GM18873 (cell line): ENCODE results near the gene TINCR.

Experiments
- ATAC-seq: cut with Tn5 transposase; IDR thresholded peaks from one replicate; pipeline ENCODE4 v1.9.1; 2021; ENCODE audit warnings: mild to moderate bottlenecking, moderate library complexity, moderate number of reproducible peaks; ENCODE audit not compliant: unreplicated experiment, low FRiP score

The TINCR gene

GRCh38 chr19:5590151-5590864 lies 22.6 kb upstream of the TINCR start:
- no peak for ATAC-seq

- ATAC-seq: no peak
Measured at GRCh38 chr19:5588906-5589676, 21.3 kb upstream of the TINCR start.

- no peak for ATAC-seq
Measured at GRCh38 chr19:5588441-5588840, 20.7 kb upstream of the TINCR start.

- ATAC-seq: no peak
Measured at GRCh38 chr19:5587661-5588060, 19.9 kb upstream of the TINCR start.

- ATAC-seq: no peak
Measured at GRCh38 chr19:5587071-5587455, 19.3 kb upstream of the TINCR start.

GRCh38 chr19:5586300-5587070 lies 18.7 kb upstream of the TINCR start:
- no peak for ATAC-seq

- ATAC-seq: no peak
Measured at GRCh38 chr19:5585461-5586299, 17.9 kb upstream of the TINCR start.

- no peak for ATAC-seq
Measured at GRCh38 chr19:5580161-5580571, 12.4 kb upstream of the TINCR start.

GRCh38 chr19:5579697-5580096 lies 11.9 kb upstream of the TINCR start:
- no peak for ATAC-seq

- ATAC-seq: no peak
Measured at GRCh38 chr19:5579286-5579685, 11.5 kb upstream of the TINCR start.

- no peak for ATAC-seq
Measured at GRCh38 chr19:5578097-5578846, 10.5 kb upstream of the TINCR start.

- no peak for ATAC-seq
Measured at GRCh38 chr19:5575590-5575989, 7.8 kb upstream of the TINCR start.

- ATAC-seq: no peak
Measured at GRCh38 chr19:5572556-5573286, 5.0 kb upstream of the TINCR start.

- ATAC-seq: no peak
Measured at GRCh38 chr19:5571777-5572176, 4.0 kb upstream of the TINCR start.

GRCh38 chr19:5567970-5568407 lies 236 bp upstream of the TINCR start:
- ATAC-seq: no peak

- ATAC-seq: no peak
Measured at GRCh38 chr19:5564930-5565329, 2.8 kb downstream of the TINCR start.

GRCh38 chr19:5563935-5564612 lies 3.7 kb downstream of the TINCR start:
- no peak for ATAC-seq

- no peak for ATAC-seq
Measured at GRCh38 chr19:5563008-5563431, 4.7 kb downstream of the TINCR start.
